K562 (cell line): ENCODE results near the gene E2F3. TPM values are rescaled to one million over a fixed set of nuclear protein-coding genes. Genes with fewer than 3 reads are reported as not detected.

ENCODE experiments used
- ATAC-seq: fragments of 200-7000 bp; cut with Tn5 transposase; 3 replicates; pipeline ENCODE4 v1.9.1; 2020; ENCODE audit warnings: moderate library complexity
- BruUV-seq: library from RNA; stranded (reverse); fragments of 400-500 nt; replicated peaks from 2 replicates; lab custom pipeline; 2021; lab: Mats Ljungman, UMichigan
- CTCF ChIA-PET: fragments of 300-600 bp; formaldehyde crosslinking; extraction: SDS; loops from one replicate; lab custom pipeline; 2021; ENCODE audit warnings: low intra/inter-chr PET ratio; lab: Yijun Ruan, JAX
- POLR2A ChIA-PET: fragments of 300-600, 350-650 bp; sonication (Branson Sonifier 250); formaldehyde crosslinking; extraction: SDS; loops from one replicate; lab custom pipeline; 2021; ENCODE audit warnings: antibody characterized with exemption, inconsistent platforms; lab: Yijun Ruan, JAX
- DNase-seq, 4 experiments: peaks; one replicate each; pipeline versions ENCODE4 v3.0.0 to v3.0.0-alpha.2; 2011 to 2018; ENCODE audit warnings: low spot score in 3 of 4, mixed read lengths in 3 of 4; ENCODE audit errors: extremely low read depth in 1 of 4
- FAIRE-seq: peaks from 2 replicates; lab custom pipeline; 2011; peaks lifted over from hg19 to GRCh38; lab: Jason Lieb, UNC
- H2AFZ ChIP-seq: 2 replicates; pipeline ENCODE4 v1.6.0; 2011; ENCODE audit warnings: low read depth, low read length, control low read depth, inconsistent platforms
- H3K27ac ChIP-seq: fragments of 200-600 bp; 3 replicates; pipeline ENCODE4 v1.8.0; 2011; ENCODE audit warnings: low read depth, mild to moderate bottlenecking, control low read depth, inconsistent platforms, low read length, moderate library complexity, mixed read lengths; ENCODE audit errors: extremely low read depth
- H3K27me3 ChIP-seq, 2 experiments: fragments of 300-600 bp in 1 of 2; 2 replicates in 1 of 2; 3 replicates in 1 of 2; pipeline versions ENCODE4 v1.6.0 to v1.8.0; 2011; ENCODE audit warnings: inconsistent platforms in 2 of 2, low read length in 2 of 2, mild to moderate bottlenecking in 1 of 2, mixed read lengths in 1 of 2, moderate library complexity in 1 of 2; ENCODE audit not compliant: control insufficient read depth in 2 of 2, insufficient read depth in 2 of 2
- H3K36me3 ChIP-seq: fragments of 300-600 bp; 3 replicates; pipeline ENCODE4 v1.8.0; 2011; ENCODE audit warnings: mild to moderate bottlenecking, low read length, inconsistent platforms; ENCODE audit not compliant: control insufficient read depth, insufficient read depth
- H3K4me1 ChIP-seq, 2 experiments: fragments of 200-600 bp in 1 of 2; replicated peaks in 1 of 2; 2 replicates in 1 of 2; 3 replicates in 1 of 2; pipeline versions ENCODE4 v1.5.1 to v1.8.0; 2011; ENCODE audit warnings: inconsistent platforms in 2 of 2, low read length in 2 of 2, mild to moderate bottlenecking in 1 of 2, mixed read lengths in 1 of 2, moderate library complexity in 1 of 2; ENCODE audit not compliant: control insufficient read depth in 2 of 2, insufficient read depth in 2 of 2
- H3K4me2 ChIP-seq: 2 replicates; pipeline ENCODE4 v1.6.1; 2011; ENCODE audit warnings: low read length, control low read depth, inconsistent platforms, mixed read lengths; ENCODE audit not compliant: insufficient read depth
- H3K4me3 ChIP-seq: fragments of 200-600 bp; sonication (generic), shearing (Covaris generic); 2 replicates; pipeline ENCODE4 v1.5.1; 2016; ENCODE audit warnings: control low read depth, inconsistent platforms
- H3K79me2 ChIP-seq: fragments of 200-600 bp; 3 replicates; pipeline ENCODE4 v1.8.0; 2011; ENCODE audit warnings: low read length, inconsistent platforms; ENCODE audit not compliant: control insufficient read depth, insufficient read depth
- H3K9ac ChIP-seq, 2 experiments: 2 replicates each; pipeline versions ENCODE4 v1.6.0 to v1.6.1; 2011; ENCODE audit warnings: low read depth in 2 of 2, low read length in 2 of 2, control low read depth in 1 of 2, inconsistent platforms in 1 of 2, mild to moderate bottlenecking in 1 of 2, mixed read lengths in 1 of 2; ENCODE audit not compliant: insufficient read depth in 1 of 2
- H3K9me1 ChIP-seq: one replicate; pipeline ENCODE4 v1.6.0; 2011; ENCODE audit warnings: inconsistent platforms, mild to moderate bottlenecking, low read length, moderate library complexity; ENCODE audit not compliant: control insufficient read depth, insufficient read depth
- H3K9me3 ChIP-seq: replicated peaks from 2 replicates; pipeline ENCODE4 v1.5.1; 2011; ENCODE audit warnings: low read depth, low read length, inconsistent platforms; ENCODE audit not compliant: control insufficient read depth, insufficient read depth
- H4K20me1 ChIP-seq: replicated peaks from 2 replicates; pipeline ENCODE4 v1.6.1; 2011; ENCODE audit warnings: low read length, inconsistent platforms, mixed read lengths; ENCODE audit not compliant: control insufficient read depth, insufficient read depth
- CGGBP1 ChIP-seq: fragments of 250-450 bp; sonication (Bioruptor Pico); IDR thresholded peaks from 2 replicates; pipeline ENCODE4 v1.9.0; 2021; ENCODE audit warnings: mild to moderate bottlenecking
- MAX ChIP-seq: sonication (generic); formaldehyde crosslinking; IDR thresholded peaks from 2 replicates; pipeline ENCODE4 v1.9.0; 2022; ENCODE audit warnings: mild to moderate bottlenecking, missing genetic modification reagents
- NFRKB ChIP-seq: fragments of 450-650 bp; IDR thresholded peaks from 2 replicates; pipeline ENCODE4 v1.6.1; 2016; ENCODE audit warnings: low read depth
- POLR2A ChIP-seq: fragments of 450-650 bp; conservative IDR thresholded peaks from 2 replicates; pipeline ENCODE4 v1.6.1; 2016
- PRDM10 ChIP-seq: fragments of 450-650 bp; IDR thresholded peaks from 2 replicates; pipeline ENCODE4 v1.6.1; 2018; ENCODE audit not compliant: partially characterized antibody
- ZNF12 ChIP-seq: sonication (generic); formaldehyde crosslinking; IDR thresholded peaks from 2 replicates; pipeline ENCODE4 v1.4.0; 2020; ENCODE audit warnings: mild to moderate bottlenecking, missing genetic modification reagents
- WGBS: fragments of 100-300 bp; shearing (Covaris generic); methylation state at CpG from one replicate; pipeline ENCODE4 v1.1.6; 2016; ENCODE audit warnings: low coverage, mixed read lengths; ENCODE audit not compliant: insufficient coverage; ENCODE audit errors: missing lambda C conversion rate; 5-methylcytosine and 5-hydroxymethylcytosine counted together
- in situ Hi-C: fragments of 300-500 bp; cut with MboI; formaldehyde crosslinking; loops from 4 replicates; pipeline ENCODE4 v1.15.0; 2018; ENCODE audit warnings: inconsistent platforms, mixed read lengths
- intact Hi-C: fragments of 100-400 bp; cut with micrococcal nuclease; formaldehyde crosslinking; loops from 2 replicates; pipeline ENCODE4 v1.14.2; 2022
- polyA plus RNA-seq, 8 experiments: library from polyadenylated mRNA; depleted of rRNA in 4 of 8; stranded (reverse) in 5 of 8; unstranded in 3 of 8; fragments of >200 nt; fragmentation: Nextera tagmentation in 2 of 8; fragmentation: Illumina TruSeq in 1 of 8; extraction: Ambion mirVana in 2 of 8; extraction: Trizol in 1 of 8; gene quantifications; 2 replicates each; pipeline versions ENCODE4 v1.2.1 to v1.2.3, GENCODE V29; 2011 to 2014; ENCODE audit warnings: inconsistent platforms in 1 of 8, missing spikeins in 1 of 8
- total RNA-seq, 7 experiments: library from RNA; depleted of rRNA in 6 of 7; stranded (reverse); fragments of >200 nt in 6 of 7; fragmentation: Illumina TruSeq in 2 of 7; extraction: Trizol in 2 of 7; gene quantifications; 2 replicates each; pipeline versions ENCODE4 v1.2.1 to v1.2.3, GENCODE V29; 2011 to 2021; ENCODE audit warnings: low replicate concordance in 1 of 7

Gene E2F3
- total and polyA plus RNA-seq, 9 of the 15 experiments (the other 6 are each of a cell fraction or from before 2014, with no cell fraction given), result 11.1 to 44.7 (median 27.2) TPM

GRCh38 chr6:20447157-20447556, 45.5 kb downstream of the E2F3 start:
- H3K79me2 ChIP-seq, result peaks cover 99% of the 10 kb centered on the region
- no peak overlapping the region for H3K4me3 ChIP-seq
- peaks cover 21 to 45% of the 10 kb centered on the region in 2 experiments; a peak in 4 of 5 replicates for H3K4me1 ChIP-seq
- H2AFZ ChIP-seq, result no peak overlapping the region
- no peaks in the 10 kb centered on the region for H3K27me3 ChIP-seq
- H4K20me1 ChIP-seq, result no peaks in the 10 kb centered on the region
- in situ Hi-C loops, result no loop called here
- POLR2A ChIA-PET, result interaction anchor here (1.3 to 3.6 kb wide), 4 partner anchors 8 to 43 kb away, joined by 3 to 17 read pairs (median 8); no protein-coding TSS in a partner anchor
- peak; percentile 71 for TF ChIP-seq PRDM10
- TF ChIP-seq MAX (CRISPR knock-in tag), result no peak
- no peak for TF ChIP-seq CGGBP1 (CRISPR knock-in tag)
- TF ChIP-seq NFRKB, result 0 out of 2 replicates have a peak, but pooled peaks have one; percentile 19
- peak; percentile 22; the same call in 1 of the 2 replicates for TF ChIP-seq POLR2A
- TF ChIP-seq ZNF12, result no peak
- TF ChIP-seq, all 486 proteins: peak for 3
- peak overlapping the region in 1 of 2 experiments; percentile 28; a peak in 1 of 4 replicates for H3K9ac ChIP-seq
- peaks cover 42% of the 10 kb centered on the region for H3K36me3 ChIP-seq
- FAIRE-seq (no peak), DNase-seq (peak in 1 of 4 experiments; percentile 13), ATAC-seq (no peak)
- no peaks in the 10 kb centered on the region for H3K9me1 ChIP-seq
- peak overlapping the region; percentile 8; the same call in 1 of the 3 replicates for H3K27ac ChIP-seq
- 37% methylated on average over 3 of the region's 3 CpGs for WGBS
- intact Hi-C loops, result no loop called here
- no TSS peak for BruUV-seq
- CTCF ChIA-PET, result no interaction called here
- no peaks in the 10 kb centered on the region for H3K9me3 ChIP-seq
- H3K4me2 ChIP-seq, result no peak overlapping the region
